ENCODE data around the gene LIPT2.
"Not testable (repeated sequence)": the region's sequence is repeated elsewhere in the genome, so short reads cannot be mapped to it uniquely, and the experiment has no call there.

- not testable (repeated sequence) for TF ChIP-seq POLR2A, CTCF (IDR thresholded peaks at IDR 0.05)
Observed at GRCh38 chr11:74534946-74535275, 41.4 kb upstream of the LIPT2 start.
